OCI-LY7 (cell line): ENCODE data around the gene SYK.

ENCODE experiments used
- CTCF ChIP-seq: fragments of 200-600 bp; sonication (generic); conservative IDR thresholded peaks from 2 replicates; pipeline ENCODE4 v1.5.1; 2014; ENCODE audit warnings: mild to moderate bottlenecking, antibody characterized with exemption, low read length, moderate library complexity, mixed read lengths
- EZH2phosphoT487 ChIP-seq: fragments of 200-600 bp; sonication (generic); IDR thresholded peaks from 2 replicates; pipeline ENCODE4 v1.6.1; 2018; ENCODE audit warnings: low read depth, borderline replicate concordance, mild to moderate bottlenecking, mixed run types, antibody characterized with exemption, low read length, moderate library complexity, mixed read lengths

GRCh38 chr9:90773617-90774016, 28.0 kb upstream of the SYK start:
- peak; percentile 78 for TF ChIP-seq CTCF
- no peak for TF ChIP-seq EZH2phosphoT487
